HEK293 (cell line): ENCODE data around the gene ABHD14A.

Source experiments
- CTCF ChIA-PET: fragments of 350-600 bp; formaldehyde crosslinking; extraction: SDS; loops from one replicate; lab custom pipeline; 2021; ENCODE audit warnings: antibody characterized with exemption; lab: Yijun Ruan, JAX
- POLR2A ChIA-PET: fragments of 300-600 bp; formaldehyde crosslinking; extraction: SDS; loops from one replicate; lab custom pipeline; 2020; ENCODE audit warnings: antibody characterized with exemption, inconsistent platforms; lab: Yijun Ruan, JAX
- H3K27ac ChIP-seq: fragments of 200-500 bp; sonication (Bioruptor generic); 2 replicates; pipeline ENCODE4 v1.5.1; 2014; ENCODE audit warnings: low read depth, low read length, control low read depth, inconsistent platforms; ENCODE audit errors: extremely low read depth
- H3K36me3 ChIP-seq, 2 experiments: fragments of 200-500 bp in 1 of 2; sonication (Bioruptor generic) in 1 of 2; 1 replicate in 1 of 2; 2 replicates in 1 of 2; pipeline ENCODE4 v1.5.1; 2014 to 2017; ENCODE audit warnings: inconsistent platforms in 2 of 2, low read length in 2 of 2; ENCODE audit not compliant: control insufficient read depth in 2 of 2, insufficient read depth in 1 of 2
- H3K4me1 ChIP-seq: fragments of 200-500 bp; sonication (Bioruptor generic); 2 replicates; pipeline ENCODE4 v1.5.1; 2014; ENCODE audit warnings: mild to moderate bottlenecking, low read length, inconsistent platforms; ENCODE audit not compliant: control insufficient read depth, insufficient read depth
- H3K4me3 ChIP-seq: 2 replicates; pipeline ENCODE4 v1.5.1; 2011; ENCODE audit warnings: low read depth, mild to moderate bottlenecking, control low read depth, low read length, moderate library complexity
- H3K9me3 ChIP-seq: fragments of 200-500 bp; sonication (Bioruptor generic); 2 replicates; pipeline ENCODE4 v1.5.1; 2014; ENCODE audit warnings: low read depth, low read length, inconsistent platforms; ENCODE audit not compliant: control insufficient read depth, insufficient read depth
- GLIS2 ChIP-seq: fragments of 450-650 bp; formaldehyde crosslinking; IDR thresholded peaks from 2 replicates; pipeline ENCODE4 v1.5.1; 2016; ENCODE audit warnings: missing biosample characterization, missing genetic modification characterization
- IKZF3 ChIP-seq: fragments of 450-650 bp; IDR thresholded peaks from 2 replicates; pipeline ENCODE4 v1.5.0; 2018; ENCODE audit warnings: missing biosample characterization, mild to moderate bottlenecking, missing genetic modification characterization, moderate library complexity
- PATZ1 ChIP-seq: fragments of 450-650 bp; formaldehyde crosslinking; IDR thresholded peaks from 2 replicates; pipeline ENCODE4 v1.5.1; 2016; ENCODE audit warnings: missing biosample characterization, missing genetic modification characterization
- PRDM6 ChIP-seq: fragments of 450-650 bp; formaldehyde crosslinking; IDR thresholded peaks from 2 replicates; pipeline ENCODE4 v1.5.1; 2017; ENCODE audit warnings: missing biosample characterization, missing genetic modification characterization
- SP2 ChIP-seq: fragments of 450-650 bp; formaldehyde crosslinking; IDR thresholded peaks from 2 replicates; pipeline ENCODE4 v1.5.1; 2016; ENCODE audit warnings: missing biosample characterization, missing genetic modification characterization
- SP3 ChIP-seq: fragments of 450-650 bp; formaldehyde crosslinking; IDR thresholded peaks from 2 replicates; pipeline ENCODE4 v1.5.1; 2016; ENCODE audit warnings: missing biosample characterization, missing genetic modification characterization
- TRIM28 ChIP-seq: IDR thresholded peaks from 2 replicates; pipeline ENCODE4 v1.6.1; 2011; ENCODE audit warnings: low read length, control low read depth, borderline replicate concordance
- YY1 ChIP-seq: fragments of 450-650 bp; formaldehyde crosslinking; IDR thresholded peaks from 2 replicates; pipeline ENCODE4 v1.5.1; 2018; ENCODE audit warnings: missing biosample characterization, missing genetic modification characterization
- ZBTB17 ChIP-seq: fragments of 450-650 bp; formaldehyde crosslinking; IDR thresholded peaks from 2 replicates; pipeline ENCODE4 v1.5.1; 2016; ENCODE audit warnings: missing biosample characterization, missing genetic modification characterization
- ZBTB20 ChIP-seq: fragments of 450-650 bp; formaldehyde crosslinking; IDR thresholded peaks from 2 replicates; pipeline ENCODE4 v1.5.1; 2016; ENCODE audit warnings: missing biosample characterization, missing genetic modification characterization
- ZBTB26 ChIP-seq: fragments of 450-650 bp; formaldehyde crosslinking; optimal IDR thresholded peaks from 2 replicates; pipeline ENCODE3; 2016; ENCODE audit warnings: missing biosample characterization, mild to moderate bottlenecking, missing genetic modification characterization
- ZBTB7A ChIP-seq: fragments of 450-650 bp; formaldehyde crosslinking; IDR thresholded peaks from 2 replicates; pipeline ENCODE4 v1.5.1; 2016; ENCODE audit warnings: low read depth, missing biosample characterization, missing genetic modification characterization
- ZBTB8A ChIP-seq: fragments of 450-650 bp; formaldehyde crosslinking; IDR thresholded peaks from 2 replicates; pipeline ENCODE4 v1.5.1; 2016; ENCODE audit warnings: missing biosample characterization, missing genetic modification characterization
- ZIC2 ChIP-seq: fragments of 450-650 bp; formaldehyde crosslinking; IDR thresholded peaks from 2 replicates; pipeline ENCODE4 v1.5.1; 2016; ENCODE audit warnings: missing biosample characterization, missing genetic modification characterization
- ZNF138 ChIP-seq: fragments of 450-650 bp; formaldehyde crosslinking; IDR thresholded peaks from 2 replicates; pipeline ENCODE4 v1.5.1; 2016; ENCODE audit warnings: missing biosample characterization, missing genetic modification characterization, borderline replicate concordance
- ZNF214 ChIP-seq: fragments of 450-650 bp; formaldehyde crosslinking; IDR thresholded peaks from 2 replicates; pipeline ENCODE4 v1.5.1; 2017; ENCODE audit warnings: missing biosample characterization, mild to moderate bottlenecking, missing genetic modification characterization, borderline replicate concordance
- ZNF280D ChIP-seq: fragments of 450-650 bp; formaldehyde crosslinking; IDR thresholded peaks from 2 replicates; pipeline ENCODE4 v1.5.1; 2016; ENCODE audit warnings: missing biosample characterization, missing genetic modification characterization
- ZNF292 ChIP-seq: fragments of 450-650 bp; formaldehyde crosslinking; IDR thresholded peaks from 2 replicates; pipeline ENCODE4 v1.5.1; 2016; ENCODE audit warnings: low read depth, missing biosample characterization, missing genetic modification characterization, borderline replicate concordance
- ZNF302 ChIP-seq: fragments of 450-650 bp; formaldehyde crosslinking; IDR thresholded peaks from 2 replicates; pipeline ENCODE4 v1.5.1; 2016; ENCODE audit warnings: missing biosample characterization, missing genetic modification characterization, low read depth
- ZNF335 ChIP-seq: fragments of 450-650 bp; formaldehyde crosslinking; conservative IDR thresholded peaks from 2 replicates; pipeline ENCODE4 v1.5.1; 2016; ENCODE audit warnings: missing biosample characterization, missing genetic modification characterization
- ZNF394 ChIP-seq: fragments of 450-650 bp; formaldehyde crosslinking; IDR thresholded peaks from 2 replicates; pipeline ENCODE4 v1.5.1; 2016; ENCODE audit warnings: missing biosample characterization, missing genetic modification characterization, mild to moderate bottlenecking, moderate library complexity, borderline replicate concordance
- ZNF404 ChIP-seq: fragments of 450-650 bp; formaldehyde crosslinking; IDR thresholded peaks from 2 replicates; pipeline ENCODE4 v1.5.1; 2017; ENCODE audit warnings: missing biosample characterization, missing genetic modification characterization
- ZNF521 ChIP-seq: fragments of 450-650 bp; formaldehyde crosslinking; IDR thresholded peaks from 2 replicates; pipeline ENCODE4 v1.5.1; 2017; ENCODE audit warnings: missing biosample characterization, mild to moderate bottlenecking, missing genetic modification characterization
- ZNF544 ChIP-seq: fragments of 450-650 bp; formaldehyde crosslinking; IDR thresholded peaks from 2 replicates; pipeline ENCODE4 v1.5.0; 2017; ENCODE audit warnings: missing biosample characterization, missing genetic modification characterization
- ZNF571 ChIP-seq: fragments of 450-650 bp; formaldehyde crosslinking; IDR thresholded peaks from 2 replicates; pipeline ENCODE4 v1.5.0; 2017; ENCODE audit warnings: missing biosample characterization, missing genetic modification characterization
- ZNF596 ChIP-seq: fragments of 450-650 bp; IDR thresholded peaks from 2 replicates; pipeline ENCODE4 v1.5.0; 2018; ENCODE audit warnings: missing biosample characterization, mild to moderate bottlenecking, missing genetic modification characterization, moderate library complexity
- ZSCAN30 ChIP-seq: fragments of 450-650 bp; IDR thresholded peaks from 2 replicates; pipeline ENCODE4 v1.5.1; 2018; ENCODE audit warnings: missing biosample characterization, mild to moderate bottlenecking, missing genetic modification characterization, moderate library complexity
- ZXDB ChIP-seq: fragments of 450-650 bp; formaldehyde crosslinking; IDR thresholded peaks from 2 replicates; pipeline ENCODE4 v1.5.1; 2016; ENCODE audit warnings: missing biosample characterization, missing genetic modification characterization

Gene ABHD14A

GRCh38 chr3:51974963-51975851, at the start of gene ABHD14A:
Gene ABHD14A (plus strand): TSS chr3:51975064. CDS start chr3:51975136, 72 bp downstream.
- Histone ChIP-seq H3K36me3 (peaks cover 0 to 9% of the 10 kb centered on the region in 2 experiments; a peak in 1 of 3 replicates), H3K4me1 (no peaks in the 10 kb centered on the region), H3K9me3 (no peaks in the 10 kb centered on the region), H3K27ac (no peak within 1 kb of the TSS; the same call in 1 of the 2 replicates), H3K4me3 (peak within 1 kb of the TSS; percentile 44)
- ChIA-PET CTCF (interaction anchor here (0.6 to 3.2 kb wide), 6 partner anchors 8 to 586 kb away, joined by 3 to 38 read pairs (median 8); partner anchors contain the start of genes ACY1 and PARP3), POLR2A (interaction anchor here (0.9 to 3.4 kb wide), 2 partner anchors 7 to 13 kb away, joined by 3 to 22 read pairs; partner anchors contain the start of gene ACY1)
- TF ChIP-seq SP3 (tag by site-specific recombination) = no peak
- TF ChIP-seq TRIM28 = no peak
- no peak for TF ChIP-seq ZNF302 (tag by site-specific recombination)
- TF ChIP-seq ZBTB20 (tag by site-specific recombination) = peak; percentile 40; the same call in 1 of the 2 replicates
- TF ChIP-seq ZSCAN30 (tag by site-specific recombination) = peak; percentile 69; the same call in 1 of the 2 replicates
- TF ChIP-seq ZNF214 (tag by site-specific recombination) = no peak
- TF ChIP-seq ZNF292 (tag by site-specific recombination) = no peak
- TF ChIP-seq ZBTB7A (tag by site-specific recombination) = no peak
- no peak for TF ChIP-seq ZNF138
- no peak for TF ChIP-seq ZXDB (tag by site-specific recombination)
- TF ChIP-seq ZNF280D (tag by site-specific recombination) = no peak
- TF ChIP-seq PRDM6 (tag by site-specific recombination) = no peak
- peak; percentile 27; the same call in 1 of the 2 replicates for TF ChIP-seq YY1 (tag by site-specific recombination)
- TF ChIP-seq GLIS2 (tag by site-specific recombination) = peak; percentile 32; the same call in 1 of the 2 replicates
- TF ChIP-seq SP2 (tag by site-specific recombination) = peak; percentile 60
- TF ChIP-seq ZNF571 = no peak
- no peak for TF ChIP-seq ZNF521 (tag by site-specific recombination)
- TF ChIP-seq ZBTB8A = no peak
- no peak for TF ChIP-seq ZIC2 (tag by site-specific recombination)
- TF ChIP-seq ZBTB17 (tag by site-specific recombination) = peak; percentile 36; the same call in 1 of the 2 replicates
- no peak for TF ChIP-seq ZNF404
- TF ChIP-seq ZBTB26 (tag by site-specific recombination) = peak; percentile 51
- no peak for TF ChIP-seq IKZF3 (tag by site-specific recombination)
- no peak for TF ChIP-seq ZNF596
- no peak for TF ChIP-seq ZNF394
- no peak; the same call in 1 of the 2 replicates for TF ChIP-seq ZNF335
- TF ChIP-seq PATZ1 (tag by site-specific recombination) = 0 out of 2 replicates have a peak, but pooled peaks have one; percentile 29
- no peak for TF ChIP-seq ZNF544
